IPS-18a (cell line): ENCODE results near the gene PEAK1.
"Not testable (repeated sequence)": the region's sequence is repeated elsewhere in the genome, so short reads cannot be mapped to it uniquely, and the experiment has no call there.

Experiments used
- H3K27ac ChIP-seq: one replicate; pipeline ENCODE4 v1.5.1; 2013; ENCODE audit warnings: low read length
- H3K27me3 ChIP-seq: one replicate; pipeline ENCODE4 v1.6.1; 2013; ENCODE audit warnings: mild to moderate bottlenecking, low read length; ENCODE audit not compliant: control insufficient read depth, insufficient read depth
- H3K36me3 ChIP-seq: one replicate; pipeline ENCODE4 v1.6.1; 2013; ENCODE audit warnings: low read depth, low read length; ENCODE audit not compliant: control insufficient read depth
- H3K4me1 ChIP-seq: one replicate; pipeline ENCODE4 v1.6.1; 2013; ENCODE audit warnings: low read depth, low read length; ENCODE audit not compliant: control insufficient read depth
- H3K4me3 ChIP-seq: one replicate; pipeline ENCODE4 v1.5.1; 2013; ENCODE audit warnings: low read length
- H3K9ac ChIP-seq: one replicate; pipeline ENCODE4 v1.6.1; 2013; ENCODE audit warnings: mild to moderate bottlenecking, low read length, moderate library complexity
- H3K9me3 ChIP-seq: one replicate; pipeline ENCODE4 v1.6.1; 2013; ENCODE audit warnings: low read depth, low read length; ENCODE audit not compliant: control insufficient read depth

PEAK1 gene

DNA sequence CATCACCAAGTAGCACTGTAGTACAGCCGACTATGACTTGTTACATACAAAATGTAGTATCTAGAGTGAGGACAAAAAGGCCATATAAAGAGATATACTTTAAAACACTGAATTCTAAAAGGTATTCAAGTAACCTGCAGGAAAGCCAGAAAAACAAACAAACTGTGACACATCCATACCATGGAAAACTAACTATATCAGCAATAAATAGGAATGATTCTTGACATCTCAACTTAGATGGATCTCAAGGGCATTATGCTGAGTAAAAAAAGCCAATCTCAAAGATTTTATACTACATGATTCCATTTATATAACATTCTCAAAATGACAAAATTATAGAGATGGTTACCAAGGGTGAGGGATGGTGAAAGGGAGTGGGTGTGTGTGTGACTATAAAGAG, 143.0 kb downstream of the PEAK1 start:
- H3K9me3 ChIP-seq: no peaks in the 10 kb centered on the region
- no peak overlapping the region for H3K27ac ChIP-seq
- H3K27me3 ChIP-seq: no peaks in the 10 kb centered on the region
- H3K9ac ChIP-seq: no peak overlapping the region
- H3K4me1 ChIP-seq: peaks cover 4% of the 10 kb centered on the region
- H3K36me3 ChIP-seq: no peaks in the 10 kb centered on the region
- no peak overlapping the region for H3K4me3 ChIP-seq

DNA sequence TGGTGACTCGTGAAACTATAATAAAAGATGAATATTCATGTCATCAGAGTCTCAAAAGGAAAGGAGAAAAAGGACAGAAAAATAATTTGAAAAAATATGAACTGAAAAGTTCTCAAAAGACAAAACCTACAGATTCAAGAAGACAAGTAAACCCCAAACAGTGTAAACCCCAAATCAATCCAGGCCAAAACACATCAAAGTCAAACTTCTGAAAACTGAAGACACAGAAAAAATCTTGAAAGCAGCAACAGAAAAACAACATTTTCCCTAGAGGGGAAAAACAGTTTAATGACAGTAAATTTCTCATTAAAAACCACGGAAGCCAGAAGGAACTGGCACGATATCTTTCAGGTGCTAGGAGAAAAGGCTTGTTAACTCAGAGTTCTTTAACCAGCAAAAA, 143.8 kb downstream of the PEAK1 start:
- no peaks in the 10 kb centered on the region for H3K36me3 ChIP-seq
- H3K9me3 ChIP-seq: no peaks in the 10 kb centered on the region
- H3K9ac ChIP-seq: no peak overlapping the region
- no peak overlapping the region for H3K4me3 ChIP-seq
- H3K27ac ChIP-seq: no peak overlapping the region
- no peaks in the 10 kb centered on the region for H3K4me1 ChIP-seq
- H3K27me3 ChIP-seq: no peaks in the 10 kb centered on the region

DNA sequence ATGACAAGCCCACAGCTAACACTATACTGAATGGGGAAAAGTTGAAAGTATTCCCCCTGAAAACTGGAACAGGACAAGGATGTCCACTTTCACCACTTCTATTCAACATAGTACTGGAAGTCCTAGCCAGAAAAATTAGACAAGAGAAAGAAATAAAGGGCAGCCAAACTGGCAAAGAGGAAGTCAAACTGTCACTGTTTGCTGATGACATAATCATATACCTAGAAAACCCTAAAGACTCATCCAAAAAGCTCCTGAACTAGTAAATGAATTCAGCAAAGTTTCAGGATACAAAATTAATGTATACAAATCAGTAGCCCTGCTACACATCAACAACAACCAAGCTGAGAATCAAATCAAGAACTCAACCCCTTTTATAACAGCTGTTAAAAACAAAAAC, 146.8 kb downstream of the PEAK1 start:
- not testable (repeated sequence) for H3K9ac ChIP-seq, H3K9me3 ChIP-seq, H3K4me1 ChIP-seq, H3K27ac ChIP-seq, H3K4me3 ChIP-seq, H3K27me3 ChIP-seq, H3K36me3 ChIP-seq

DNA sequence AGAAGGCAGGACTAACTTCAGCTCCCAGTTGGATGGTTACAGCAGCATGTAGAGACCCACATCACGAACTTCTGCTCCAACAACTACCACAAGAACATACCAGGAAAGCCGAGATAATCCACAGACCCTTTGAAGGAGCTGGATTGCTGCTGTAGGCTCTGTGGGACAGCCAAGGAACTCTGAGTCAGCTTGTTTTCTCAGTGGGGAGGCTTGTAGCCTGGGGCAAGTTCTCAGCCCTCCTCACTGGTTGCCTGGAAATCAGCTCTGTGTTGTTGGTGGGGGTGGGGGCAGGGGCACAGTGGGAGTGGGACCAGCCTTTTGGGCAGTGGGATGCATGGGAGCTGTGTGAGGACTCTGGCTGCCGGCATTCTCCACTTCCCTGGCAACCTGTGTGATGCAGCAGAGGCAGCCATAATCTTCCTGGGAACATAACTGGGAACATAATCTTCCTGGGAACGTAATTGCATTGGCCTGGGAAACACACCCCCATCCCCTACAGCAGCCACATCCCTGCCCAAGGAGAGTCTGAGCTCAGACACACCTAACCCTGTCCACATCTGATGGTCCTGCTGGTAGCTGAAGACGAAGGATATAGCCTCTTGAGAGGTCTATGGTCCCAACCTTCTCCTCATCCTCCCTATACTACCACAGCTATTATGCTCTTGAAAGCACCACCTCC, 153.1 kb downstream of the PEAK1 start:
- H3K9me3 ChIP-seq: no peaks in the 10 kb centered on the region
- no peak overlapping the region for H3K9ac ChIP-seq
- H3K4me3 ChIP-seq: no peak overlapping the region
- no peaks in the 10 kb centered on the region for H3K4me1 ChIP-seq
- H3K27me3 ChIP-seq: no peaks in the 10 kb centered on the region
- no peak overlapping the region for H3K27ac ChIP-seq
- no peaks in the 10 kb centered on the region for H3K36me3 ChIP-seq

DNA sequence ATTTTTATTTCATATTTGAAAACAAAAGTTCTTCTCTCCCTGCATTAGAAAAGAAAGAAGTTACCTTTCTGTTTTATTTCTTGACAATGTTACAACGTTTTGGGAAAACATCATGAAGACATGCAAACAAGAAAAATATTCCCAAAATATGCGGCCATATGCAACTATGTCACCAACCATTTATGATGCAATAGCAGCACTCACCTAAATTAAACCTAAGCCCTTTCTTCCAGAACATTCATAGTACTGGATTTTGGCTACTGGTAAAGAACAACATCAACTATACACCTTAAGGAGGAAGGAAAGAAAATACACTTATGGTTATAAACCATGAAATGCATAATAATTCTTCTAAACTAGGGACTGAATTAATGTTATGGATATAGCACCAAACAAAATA, 164.5 kb downstream of the PEAK1 start:
- no peak overlapping the region for H3K27ac ChIP-seq
- no peaks in the 10 kb centered on the region for H3K27me3 ChIP-seq
- H3K9me3 ChIP-seq: no peaks in the 10 kb centered on the region
- H3K4me1 ChIP-seq: no peaks in the 10 kb centered on the region
- H3K36me3 ChIP-seq: no peaks in the 10 kb centered on the region
- H3K4me3 ChIP-seq: no peak overlapping the region
- no peak overlapping the region for H3K9ac ChIP-seq

DNA sequence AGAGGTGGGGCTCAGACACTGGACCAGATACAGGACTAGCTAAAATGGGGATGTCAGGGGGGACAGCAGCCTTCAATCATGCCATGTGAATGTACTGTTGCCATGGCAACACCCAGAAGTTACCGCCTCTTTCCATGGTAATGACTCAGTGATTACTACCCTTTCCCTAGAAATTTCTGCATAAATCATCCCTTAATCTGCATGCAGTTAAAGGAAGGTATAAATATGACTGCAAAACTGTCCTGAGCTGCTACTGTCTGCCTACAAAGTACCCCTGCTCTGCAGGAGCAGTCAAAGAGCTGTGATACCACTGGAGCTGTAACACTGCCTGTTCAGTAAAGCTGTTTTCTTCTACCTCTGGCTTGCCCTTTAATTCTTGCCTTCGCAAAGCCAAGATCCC, 168.2 kb downstream of the PEAK1 start:
- no peak overlapping the region for H3K27ac ChIP-seq
- H3K4me3 ChIP-seq: no peak overlapping the region
- no peaks in the 10 kb centered on the region for H3K9me3 ChIP-seq
- no peak overlapping the region for H3K9ac ChIP-seq
- peaks cover 8% of the 10 kb centered on the region for H3K36me3 ChIP-seq
- H3K27me3 ChIP-seq: no peaks in the 10 kb centered on the region
- H3K4me1 ChIP-seq: no peaks in the 10 kb centered on the region

DNA sequence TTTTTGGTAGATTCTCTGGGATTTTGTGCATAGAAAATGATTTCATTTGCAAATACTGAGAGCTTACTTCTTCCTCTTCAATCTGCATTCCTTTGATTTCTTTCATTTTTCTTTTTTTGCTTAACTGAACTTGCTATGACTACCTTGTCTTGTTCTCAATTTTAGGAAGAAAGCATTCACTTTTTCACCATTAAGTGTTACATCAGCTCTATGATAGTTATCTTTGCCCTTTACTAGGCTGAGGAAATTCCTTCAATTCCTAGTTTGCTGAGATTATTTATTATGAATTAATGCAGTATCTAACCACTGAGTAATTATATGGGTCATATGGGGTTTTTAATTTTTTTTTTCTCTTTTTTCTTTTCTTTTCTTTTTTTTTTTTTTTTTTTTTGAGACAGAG, 172.8 kb downstream of the PEAK1 start:
- no peaks in the 10 kb centered on the region for H3K4me1 ChIP-seq
- H3K4me3 ChIP-seq: no peak overlapping the region
- no peaks in the 10 kb centered on the region for H3K9me3 ChIP-seq
- no peaks in the 10 kb centered on the region for H3K27me3 ChIP-seq
- H3K9ac ChIP-seq: no peak overlapping the region
- peaks cover 8% of the 10 kb centered on the region for H3K36me3 ChIP-seq
- H3K27ac ChIP-seq: no peak overlapping the region

DNA sequence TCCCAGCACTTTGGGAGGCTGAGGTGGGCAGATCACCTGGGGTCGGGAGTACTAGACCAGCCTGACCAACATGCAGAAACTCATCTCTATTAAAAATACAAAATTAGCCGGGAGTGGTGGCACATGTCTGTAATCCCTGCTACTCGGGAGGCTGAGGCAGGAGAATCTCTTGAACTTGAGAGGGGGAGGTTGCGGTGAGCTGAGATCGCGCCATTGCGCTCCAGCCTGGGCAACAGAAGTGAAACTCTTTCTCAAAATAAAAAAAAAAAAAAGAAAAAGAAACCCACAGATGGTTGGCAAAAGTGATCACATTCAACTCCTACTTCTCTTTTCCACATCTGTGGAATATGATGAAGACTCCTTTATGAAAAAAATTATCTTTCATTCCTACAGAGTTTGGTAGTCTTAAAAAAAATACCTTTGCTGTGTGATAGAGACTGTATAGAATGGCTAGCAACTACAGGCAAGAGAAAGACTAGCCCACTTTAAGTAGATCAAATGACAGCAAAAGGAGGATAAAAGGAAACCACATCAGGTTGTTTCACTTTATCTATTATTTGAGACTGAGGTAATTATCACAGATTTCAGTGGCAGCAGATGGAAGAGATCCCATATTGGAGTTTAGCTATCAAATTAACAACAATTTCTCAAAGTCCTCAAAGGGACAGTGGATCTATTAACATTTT, 176.0 kb downstream of the PEAK1 start:
- no peaks in the 10 kb centered on the region for H3K4me1 ChIP-seq
- no peak overlapping the region for H3K27ac ChIP-seq
- no peak overlapping the region for H3K4me3 ChIP-seq
- no peaks in the 10 kb centered on the region for H3K9me3 ChIP-seq
- H3K36me3 ChIP-seq: no peaks in the 10 kb centered on the region
- no peaks in the 10 kb centered on the region for H3K27me3 ChIP-seq
- H3K9ac ChIP-seq: no peak overlapping the region

DNA sequence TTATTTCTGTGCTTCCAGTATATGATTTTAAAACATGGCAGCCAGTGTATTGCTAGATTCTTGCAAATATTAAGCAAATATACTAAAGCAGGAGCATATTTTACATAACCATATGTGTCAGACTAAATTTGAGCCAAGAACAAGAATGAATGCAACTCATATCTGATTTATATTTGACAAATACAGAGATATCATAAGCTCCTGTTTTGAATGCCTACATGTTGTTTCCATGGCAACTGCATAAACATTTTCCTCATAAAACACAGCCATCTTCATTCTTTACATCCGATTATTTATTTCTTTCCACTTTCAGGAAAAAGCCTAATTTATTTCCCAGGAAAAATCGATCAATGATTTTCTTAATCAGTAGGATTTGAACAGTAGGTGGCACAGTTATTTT, 176.8 kb downstream of the PEAK1 start:
- Histone ChIP-seq H3K27me3 (no peaks in the 10 kb centered on the region), H3K4me1 (no peaks in the 10 kb centered on the region), H3K9me3 (no peaks in the 10 kb centered on the region), H3K4me3 (no peak overlapping the region), H3K27ac (no peak overlapping the region), H3K9ac (no peak overlapping the region), H3K36me3 (no peaks in the 10 kb centered on the region)

DNA sequence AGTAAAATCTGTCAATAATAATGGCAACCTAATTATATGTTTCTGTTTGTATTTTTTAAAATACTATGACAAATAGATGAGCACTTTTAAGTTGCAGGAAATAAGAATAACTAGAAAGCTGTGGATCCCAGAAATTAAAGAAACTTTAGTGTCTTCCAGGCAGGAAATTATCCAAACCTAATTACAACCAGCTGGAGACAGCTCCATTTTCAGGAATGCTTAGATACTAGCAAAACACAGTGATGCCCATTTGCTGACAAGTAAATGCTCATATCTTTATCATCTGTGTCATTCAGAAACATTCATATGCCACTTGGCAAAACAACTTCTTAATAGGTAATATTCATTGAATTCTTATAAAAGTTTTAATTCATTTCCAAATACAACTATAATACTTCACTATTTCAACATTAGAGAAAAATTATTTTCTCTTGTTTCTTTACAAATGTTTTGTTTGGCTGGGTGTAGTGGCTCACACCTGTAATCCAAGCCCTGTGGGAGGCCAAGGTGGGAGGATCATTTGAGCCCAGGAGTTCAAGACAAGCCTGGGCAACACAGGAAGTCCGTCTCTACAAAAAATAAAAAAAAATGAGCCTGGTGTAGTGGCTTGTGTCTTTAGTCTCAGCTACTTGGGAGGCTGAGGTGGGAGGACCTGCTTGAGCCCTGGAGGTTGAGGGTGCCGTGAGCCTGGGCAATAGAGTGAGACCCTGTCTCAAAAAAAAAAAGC, 179.9 kb downstream of the PEAK1 start:
- H3K27me3 ChIP-seq: no peaks in the 10 kb centered on the region
- no peaks in the 10 kb centered on the region for H3K4me1 ChIP-seq
- H3K36me3 ChIP-seq: peaks cover 5% of the 10 kb centered on the region
- H3K27ac ChIP-seq: no peak overlapping the region
- H3K4me3 ChIP-seq: no peak overlapping the region
- H3K9me3 ChIP-seq: peaks cover 7% of the 10 kb centered on the region
- no peak overlapping the region for H3K9ac ChIP-seq

DNA sequence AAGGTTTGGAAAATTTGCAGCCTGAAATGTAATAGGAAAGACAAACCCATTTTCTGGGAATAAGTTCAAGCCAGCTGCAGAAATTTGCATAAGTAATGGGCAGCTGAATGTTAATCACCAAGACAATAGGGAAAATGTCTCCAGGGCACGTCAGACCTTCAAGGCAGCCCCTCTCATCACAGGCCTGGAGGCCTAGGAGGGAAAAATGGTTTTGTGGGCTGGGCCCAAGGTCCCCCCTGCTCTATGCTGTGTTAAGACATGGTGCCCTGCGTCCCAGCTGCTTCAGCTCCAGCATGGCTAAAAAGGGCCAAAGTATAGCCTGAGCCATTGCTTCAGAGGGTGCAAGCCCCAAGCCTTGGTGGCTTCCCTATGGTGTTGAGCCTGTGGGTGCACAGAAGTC, 184.3 kb downstream of the PEAK1 start:
- no peaks in the 10 kb centered on the region for H3K27me3 ChIP-seq
- peaks cover 5% of the 10 kb centered on the region for H3K36me3 ChIP-seq
- H3K4me1 ChIP-seq: no peaks in the 10 kb centered on the region
- H3K9me3 ChIP-seq: peaks cover 7% of the 10 kb centered on the region
- H3K27ac ChIP-seq: no peak overlapping the region
- no peak overlapping the region for H3K9ac ChIP-seq
- no peak overlapping the region for H3K4me3 ChIP-seq

DNA sequence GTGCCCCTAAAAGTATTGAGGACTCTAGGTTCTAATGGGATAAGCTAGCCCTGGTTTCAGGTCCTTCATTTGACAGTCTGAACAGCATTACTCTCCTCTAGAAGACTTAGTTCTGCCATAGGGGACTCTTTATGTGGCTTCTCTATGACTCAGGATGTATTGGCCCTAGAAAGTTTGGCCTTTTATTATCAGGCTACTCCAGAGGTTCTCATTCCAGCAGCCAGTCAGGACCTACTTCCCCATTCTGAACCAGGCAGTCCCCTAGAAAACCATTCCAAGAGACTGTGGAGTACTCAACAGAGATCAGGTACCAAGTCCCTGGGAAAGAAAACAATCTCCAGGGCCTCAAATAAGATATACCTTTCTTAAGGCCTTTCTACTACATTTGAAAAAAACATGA, 191.1 kb downstream of the PEAK1 start:
- Histone ChIP-seq H3K27me3 (no peaks in the 10 kb centered on the region), H3K4me3 (no peak overlapping the region), H3K9ac (no peak overlapping the region)

More for the DNA sequence above, 191.1 kb downstream of the PEAK1 start:
- H3K4me1 ChIP-seq: peaks cover 11% of the 10 kb centered on the region
- no peak overlapping the region for H3K27ac ChIP-seq
- no peaks in the 10 kb centered on the region for H3K9me3 ChIP-seq
- H3K36me3 ChIP-seq: no peaks in the 10 kb centered on the region
